SIG-M5 treated with dmso at 0.1 percent for 504 hours (cell line): ENCODE data around the gene TBC1D21.

ENCODE experiments used
- DNase-seq: peaks from one replicate; lab custom pipeline; 2025; ENCODE audit not compliant: unreplicated experiment; lab: John Stamatoyannopoulos, UW

Gene TBC1D21

DNA sequence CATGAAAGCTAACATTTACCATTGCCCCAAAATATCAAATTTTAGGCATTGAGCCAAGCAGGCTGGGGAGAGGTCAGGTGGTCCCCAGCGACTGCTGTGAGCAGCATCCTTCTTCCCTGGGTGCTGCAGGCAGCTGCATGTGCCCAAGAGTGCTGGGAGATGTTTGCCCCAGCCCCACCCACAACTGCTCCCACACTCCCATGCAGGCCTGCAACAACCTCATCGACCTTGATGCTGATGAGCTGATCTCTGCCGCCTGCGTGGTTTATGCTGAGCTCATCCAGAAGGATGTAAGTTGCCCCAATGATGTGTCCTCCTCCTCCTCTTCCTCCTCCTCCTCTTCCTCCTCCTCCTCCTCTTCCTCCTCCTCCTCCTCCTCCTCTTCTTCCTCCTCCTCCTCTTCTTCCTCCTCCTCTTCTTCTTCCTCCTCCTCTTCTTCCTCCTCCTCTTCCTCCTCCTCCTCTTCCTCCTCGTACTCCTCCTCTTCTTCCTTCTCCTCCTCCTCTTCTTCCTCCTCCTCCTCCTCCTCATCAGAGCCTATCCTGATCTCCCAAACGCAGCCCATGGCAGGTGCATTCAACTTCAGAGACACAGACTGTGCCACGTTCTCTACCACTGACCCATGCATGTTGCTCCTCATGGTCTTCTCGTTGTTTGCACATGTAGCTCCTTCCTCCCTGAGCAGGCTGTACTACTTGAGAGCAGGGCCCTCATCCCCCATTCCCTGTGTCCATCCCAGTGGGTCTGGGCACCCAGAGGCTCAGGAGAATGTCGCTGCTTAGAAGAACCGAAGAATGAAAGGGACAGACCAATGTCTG, 15.1 kb downstream of the TBC1D21 start:
- DNase-seq, result no peak

DNA sequence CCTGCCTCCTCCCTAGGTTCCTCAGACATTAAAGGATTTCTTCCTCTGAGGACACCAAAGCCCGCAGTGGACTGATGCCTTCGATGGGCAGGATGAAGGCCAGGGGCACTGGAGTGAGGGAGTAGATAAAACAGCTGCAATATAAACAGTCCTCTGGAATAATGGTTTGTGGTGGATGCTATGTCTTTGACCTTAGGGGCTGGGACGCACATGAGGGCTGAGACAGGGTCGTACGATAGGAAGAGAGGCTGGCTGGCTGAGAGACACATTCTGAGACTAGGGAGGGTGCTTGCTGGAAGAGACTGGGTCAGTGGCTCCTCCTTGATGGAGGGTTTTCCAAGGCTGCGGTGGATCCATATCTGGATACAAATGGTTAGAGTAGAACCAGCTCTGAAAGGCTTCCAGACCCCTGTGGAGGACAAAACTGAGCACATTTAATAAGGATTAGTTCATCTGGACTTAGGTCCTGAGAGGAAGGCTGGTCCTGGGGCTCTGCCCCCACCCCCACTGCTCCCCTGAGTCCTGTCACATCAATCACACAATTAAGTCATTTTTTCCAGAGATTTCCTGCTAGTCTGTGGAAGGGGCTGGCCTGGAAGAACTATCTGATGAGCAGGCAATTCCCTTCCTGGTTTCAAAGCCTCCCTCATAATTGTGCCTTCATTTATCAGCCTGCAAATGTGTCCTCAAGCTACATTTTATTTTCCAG, 15.8 kb downstream of the TBC1D21 start:
- no peak for DNase-seq

DNA sequence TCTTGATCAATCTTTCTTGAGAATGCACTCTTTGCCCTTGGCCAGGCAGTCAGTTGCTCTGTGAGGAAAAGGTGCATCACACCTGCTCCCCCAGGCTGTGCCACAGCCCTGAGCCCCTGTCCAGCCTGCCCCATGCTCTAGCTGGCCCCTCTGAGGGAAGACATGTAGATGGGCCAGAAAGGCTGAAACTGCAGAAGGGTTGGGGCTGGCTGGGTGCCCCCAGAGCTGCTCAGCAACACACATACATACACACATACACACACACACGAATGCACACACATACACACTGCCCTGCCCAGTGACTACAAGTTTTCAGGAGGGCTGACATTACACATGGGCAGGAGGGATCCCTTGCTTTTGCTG, 16.4 kb downstream of the TBC1D21 start:
- no peak for DNase-seq

DNA sequence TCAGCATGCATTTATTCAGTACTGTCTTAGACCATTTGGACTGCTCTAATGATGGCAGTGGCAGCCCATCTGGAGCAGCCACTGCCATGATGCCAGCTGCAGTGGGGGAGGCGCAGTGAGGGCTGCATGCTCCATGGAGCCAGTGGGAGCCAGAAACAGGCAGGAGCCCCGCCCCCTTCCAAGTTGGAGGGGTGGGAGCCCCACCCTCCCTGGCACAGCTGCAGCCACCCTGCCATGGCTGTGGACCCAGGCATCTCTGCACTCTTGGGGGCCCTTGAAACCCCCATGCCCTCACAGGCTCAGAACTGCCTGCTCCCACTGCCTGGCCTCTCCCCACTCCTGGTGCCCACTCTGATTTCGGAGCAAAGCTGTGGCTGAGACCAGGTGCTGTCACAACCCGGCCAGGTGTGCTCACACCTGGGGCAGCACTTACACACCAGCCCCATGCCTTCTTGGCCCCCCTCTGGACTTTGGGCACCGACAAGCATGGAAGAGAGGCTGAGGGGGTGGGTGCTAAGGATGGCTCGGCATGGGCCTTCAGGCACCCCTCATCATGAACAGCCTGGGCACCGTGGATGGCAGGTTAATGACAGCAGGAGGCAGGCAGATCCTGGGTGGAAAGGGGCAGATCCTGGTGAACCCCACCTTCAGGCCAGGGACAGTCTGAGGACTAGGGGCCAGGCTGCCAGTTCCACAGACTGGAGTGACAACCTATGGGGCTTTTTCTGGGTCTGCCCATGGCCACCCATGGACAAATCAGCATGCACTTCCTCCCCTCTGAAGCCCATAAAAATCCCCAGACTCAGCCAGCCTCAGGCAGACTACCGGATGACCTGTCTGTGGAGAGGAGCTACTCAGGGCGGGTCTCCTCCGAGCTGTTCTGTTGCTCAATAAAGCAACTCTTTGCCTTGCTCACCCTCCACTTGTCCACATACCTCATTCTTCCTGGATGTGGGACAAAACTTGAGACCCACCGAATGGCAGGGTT, 18.3 kb downstream of the TBC1D21 start:
- no peak for DNase-seq

DNA sequence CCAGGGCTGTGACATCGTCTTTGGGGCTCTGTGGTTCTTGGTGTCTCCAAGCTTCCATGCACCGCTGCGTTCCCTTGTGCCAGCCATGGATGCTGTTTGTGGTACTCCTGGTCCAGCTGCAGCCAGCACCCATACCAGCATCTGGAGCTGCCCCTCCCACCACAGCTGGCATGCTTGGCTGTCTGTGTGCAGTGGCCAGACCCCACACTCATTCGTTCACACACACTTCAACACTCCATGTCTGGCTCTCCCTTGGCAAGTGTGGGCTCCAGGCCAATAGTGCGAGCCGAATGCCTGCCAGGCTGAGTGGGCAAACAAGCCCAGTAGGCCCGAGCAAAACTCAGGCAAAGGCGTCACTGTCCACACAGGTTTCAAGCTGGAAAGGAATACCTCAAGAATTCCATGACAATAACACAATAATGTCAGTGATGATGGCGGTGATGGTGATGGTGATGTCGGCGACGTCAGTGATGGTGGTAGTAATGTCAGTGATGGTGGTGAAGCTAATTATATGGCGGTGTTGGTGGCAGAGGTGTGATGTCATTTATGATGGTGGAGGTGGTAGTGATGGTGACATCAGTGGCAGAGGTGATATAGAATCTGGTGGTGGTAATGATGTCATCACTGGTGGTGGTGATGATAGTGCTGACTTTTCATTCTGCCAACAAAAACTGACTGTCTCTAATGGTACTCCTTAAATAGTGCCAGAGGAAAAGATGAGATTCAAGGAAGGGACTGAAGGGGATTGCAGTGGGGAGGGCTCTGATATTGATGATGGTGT, 19.3 kb downstream of the TBC1D21 start:
- no peak for DNase-seq

DNA sequence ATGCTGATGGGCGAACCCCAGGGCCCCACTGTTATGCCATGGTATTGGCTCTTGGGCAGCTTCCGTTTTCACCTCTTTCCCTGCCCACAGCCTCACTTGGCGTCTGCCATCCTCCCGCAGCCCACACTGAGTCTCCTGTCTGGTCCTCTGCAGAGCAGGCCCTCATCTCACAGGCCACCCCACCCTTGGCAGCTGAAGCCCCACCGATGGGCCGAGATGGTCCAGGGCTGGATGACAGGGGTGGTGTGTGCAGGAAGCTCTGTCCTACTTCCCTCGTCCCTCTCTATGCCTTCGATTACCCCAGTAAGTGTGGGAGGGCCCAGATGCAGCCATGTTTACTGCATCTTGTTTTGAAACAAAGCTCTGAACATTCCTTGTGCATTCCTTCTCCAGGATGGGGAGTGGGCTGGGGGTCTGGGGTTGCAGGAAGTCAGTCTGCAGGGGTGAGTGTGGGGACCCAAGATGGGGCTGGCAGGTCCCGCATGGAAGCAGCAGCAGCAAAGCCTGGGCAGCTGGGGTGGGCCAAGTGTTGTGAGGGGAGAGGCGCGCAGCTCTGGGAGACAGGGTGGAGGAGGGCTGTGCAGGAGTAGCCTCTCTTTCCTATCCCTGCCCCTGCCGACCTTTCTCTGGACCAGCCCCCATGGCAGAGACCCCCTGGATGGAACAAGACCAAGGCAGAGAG, 20.9 kb downstream of the TBC1D21 start:
- no peak for DNase-seq

DNA sequence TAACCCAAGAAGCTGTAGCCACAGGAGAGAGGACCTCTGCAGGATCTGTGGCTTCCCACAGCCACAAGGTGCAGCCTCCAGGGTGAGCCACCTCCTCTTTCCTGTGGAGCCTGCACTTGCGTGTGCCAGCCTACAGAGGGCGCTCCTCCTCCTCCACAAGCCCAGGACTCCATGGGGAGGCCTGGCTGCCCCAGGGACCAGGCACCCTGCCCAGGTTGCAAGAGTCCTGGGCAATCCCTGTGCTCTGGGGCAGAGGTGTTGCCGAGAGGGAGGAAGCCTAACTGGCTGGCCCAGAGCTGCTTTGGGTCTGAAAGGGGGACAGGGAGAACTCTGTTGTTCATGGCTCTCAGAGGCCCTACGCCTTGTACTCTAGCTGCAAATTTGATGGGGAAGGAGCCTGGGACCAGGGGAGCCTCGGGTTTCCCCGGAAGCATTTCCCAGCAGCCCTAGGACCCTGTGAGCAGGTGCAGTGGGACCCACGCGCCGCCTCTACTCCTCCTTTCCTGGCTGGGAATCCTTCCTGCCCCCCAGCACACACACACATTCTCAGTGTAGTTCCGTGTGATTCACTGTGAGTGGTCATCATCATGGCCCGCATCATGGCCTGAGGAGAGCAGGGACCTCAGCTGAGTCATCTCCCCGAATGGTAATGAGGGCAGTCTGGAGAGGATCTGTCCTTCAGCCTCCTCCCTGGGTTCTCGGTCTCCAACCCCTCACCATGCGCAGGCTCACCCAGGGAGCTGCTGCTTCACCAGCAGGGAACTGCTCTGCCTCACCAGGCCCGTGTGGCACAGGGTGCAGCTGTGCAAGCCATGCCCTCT, 24.3 kb downstream of the TBC1D21 start:
- peak; percentile 42 for DNase-seq

DNA sequence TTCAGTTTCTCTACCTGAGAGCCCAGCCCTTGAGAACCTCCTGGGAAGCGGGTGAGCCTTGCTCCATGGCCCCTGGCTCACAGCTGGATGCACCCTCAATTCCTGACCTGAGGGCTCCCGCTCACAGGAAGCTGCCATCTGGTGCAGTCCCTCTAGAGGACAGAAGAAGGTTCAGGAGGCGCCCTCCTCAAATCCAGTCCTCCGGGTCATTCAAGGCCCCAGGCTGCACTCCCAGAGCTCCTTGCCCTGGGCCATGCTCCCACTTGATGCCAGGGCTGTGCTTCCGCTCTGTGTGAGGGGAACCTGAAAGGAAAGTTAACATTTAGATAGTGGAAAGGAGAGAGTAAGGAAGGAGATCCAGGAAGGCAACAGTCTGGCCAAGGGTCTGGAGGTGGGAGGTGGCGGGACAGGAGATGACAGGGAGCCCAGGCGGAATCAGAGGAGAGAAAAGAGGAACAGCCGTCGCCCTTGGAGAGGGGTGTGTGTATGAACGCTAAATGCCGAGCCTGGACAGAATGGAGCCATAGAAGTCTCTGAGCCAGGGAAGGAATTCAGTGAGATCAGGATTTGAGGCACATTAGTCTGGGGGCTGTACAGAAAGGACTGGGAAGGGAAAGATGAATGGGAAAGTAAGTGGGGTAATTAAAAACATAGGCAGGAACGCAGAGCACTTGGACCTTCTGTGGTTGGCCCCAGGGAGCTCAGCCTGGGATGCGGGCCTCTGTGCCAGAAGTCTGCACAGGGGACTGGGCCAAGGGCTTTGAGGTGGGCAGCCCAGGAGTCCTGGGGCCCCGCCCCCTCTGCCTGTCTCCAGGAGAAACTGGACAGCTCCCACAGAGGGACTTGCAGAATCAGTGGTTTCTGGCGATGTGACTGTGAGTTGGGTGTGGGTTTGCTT, 26.1 kb downstream of the TBC1D21 start:
- no peak for DNase-seq

DNA sequence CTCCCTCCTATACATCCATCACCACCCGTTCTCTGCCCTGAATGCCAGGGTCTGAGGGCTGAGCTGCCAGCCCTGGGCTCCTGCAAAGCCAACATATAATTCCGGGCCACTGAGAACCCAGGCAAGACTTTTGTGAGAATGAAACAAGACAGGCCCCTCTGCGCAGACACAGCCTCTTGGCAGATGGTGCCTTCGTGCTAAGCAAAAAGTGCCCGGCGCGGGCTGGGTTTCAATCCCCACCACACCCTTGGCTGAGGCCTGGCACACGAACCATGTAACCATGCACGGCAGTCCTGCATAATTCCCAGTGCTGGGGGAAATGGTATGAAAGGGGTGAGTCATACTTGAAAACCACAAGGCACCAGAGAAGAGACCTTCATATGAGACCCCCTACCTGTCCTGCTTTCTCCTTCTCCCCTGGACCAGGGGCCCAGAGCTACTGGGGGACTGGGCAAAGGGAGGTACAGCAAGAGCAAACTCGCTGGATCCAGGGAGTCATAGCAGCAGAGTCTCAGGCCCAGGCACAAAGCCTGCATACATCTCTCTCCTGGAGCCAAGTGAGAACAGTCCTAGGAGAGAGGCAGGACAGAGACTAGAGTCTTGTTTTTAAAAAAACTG, 26.8 kb downstream of the TBC1D21 start:
- DNase-seq, result no peak

DNA sequence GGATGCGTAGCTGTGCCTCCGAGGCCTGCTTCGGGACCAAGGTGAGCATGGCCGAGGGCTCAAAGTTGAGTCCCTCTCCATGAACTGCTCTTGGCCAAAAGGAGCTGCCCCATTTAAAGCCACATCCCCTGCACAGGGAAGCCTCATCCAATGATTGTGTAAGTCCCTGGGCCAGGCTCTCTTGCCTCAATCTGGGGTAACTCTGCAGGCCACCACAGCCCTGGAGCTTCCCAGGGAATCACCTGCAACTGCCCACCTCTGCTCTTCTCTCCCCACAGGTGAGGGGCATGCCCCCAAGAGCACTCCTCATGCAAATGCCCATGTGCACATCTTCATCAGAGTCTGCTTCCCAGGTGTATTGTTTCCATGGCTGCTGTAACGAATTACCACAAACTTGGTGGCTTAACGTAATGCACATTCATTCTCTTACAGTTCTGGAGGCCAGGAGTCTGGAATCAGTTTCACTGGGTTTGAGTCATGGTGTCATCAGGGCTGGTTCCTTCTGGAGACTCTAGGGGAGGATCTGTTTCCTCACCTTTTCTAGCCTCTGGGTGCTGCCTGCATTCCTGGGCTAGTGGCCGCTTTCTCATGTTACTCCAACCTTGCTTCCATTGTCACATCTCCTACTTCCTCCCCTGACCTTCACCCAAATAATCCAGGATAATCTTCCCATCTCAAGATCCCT, 27.9 kb downstream of the TBC1D21 start:
- DNase-seq, result no peak

DNA sequence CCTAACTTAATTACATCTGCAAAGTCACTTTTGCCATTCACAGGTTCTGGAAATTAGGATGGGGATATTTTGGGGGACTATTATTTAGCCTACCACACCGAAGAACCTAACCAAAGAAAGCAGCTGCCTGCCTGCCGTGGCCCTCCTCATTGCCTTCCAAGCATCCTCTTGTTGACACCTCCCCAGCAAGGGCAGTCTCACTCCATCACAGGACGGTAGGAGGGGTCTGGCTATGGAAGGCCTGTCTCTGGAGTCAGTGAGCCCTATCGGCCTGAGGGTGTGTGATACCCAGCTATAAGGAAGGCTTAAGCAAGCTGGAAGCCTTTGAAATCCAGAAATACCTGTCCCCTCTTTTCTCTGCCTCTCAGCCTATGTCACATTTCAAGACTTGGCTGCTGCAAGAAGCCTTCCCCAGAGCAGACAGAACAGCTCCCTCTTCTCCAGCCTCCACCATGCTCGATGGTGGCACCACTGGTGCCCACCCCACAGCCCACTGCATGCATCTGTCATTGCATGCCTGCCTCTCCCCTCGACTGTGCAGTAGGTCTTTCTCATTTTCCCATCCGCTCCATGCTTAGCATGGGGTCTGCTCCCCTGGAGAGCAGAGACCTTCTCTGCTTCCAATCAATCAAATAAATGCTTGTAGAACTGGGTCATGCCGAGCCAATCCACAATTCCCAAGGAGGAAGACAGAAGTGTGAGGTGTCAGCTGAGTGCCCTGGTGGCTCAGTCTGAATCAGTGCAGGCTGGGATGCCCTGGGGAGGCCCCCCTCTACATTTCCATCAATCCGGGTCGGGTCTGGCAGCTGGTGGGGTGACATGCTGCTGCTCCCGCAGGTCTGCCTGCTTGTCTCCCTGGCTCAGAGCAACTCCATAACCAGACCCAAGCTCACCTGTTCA, 29.0 kb downstream of the TBC1D21 start:
- no peak for DNase-seq

DNA sequence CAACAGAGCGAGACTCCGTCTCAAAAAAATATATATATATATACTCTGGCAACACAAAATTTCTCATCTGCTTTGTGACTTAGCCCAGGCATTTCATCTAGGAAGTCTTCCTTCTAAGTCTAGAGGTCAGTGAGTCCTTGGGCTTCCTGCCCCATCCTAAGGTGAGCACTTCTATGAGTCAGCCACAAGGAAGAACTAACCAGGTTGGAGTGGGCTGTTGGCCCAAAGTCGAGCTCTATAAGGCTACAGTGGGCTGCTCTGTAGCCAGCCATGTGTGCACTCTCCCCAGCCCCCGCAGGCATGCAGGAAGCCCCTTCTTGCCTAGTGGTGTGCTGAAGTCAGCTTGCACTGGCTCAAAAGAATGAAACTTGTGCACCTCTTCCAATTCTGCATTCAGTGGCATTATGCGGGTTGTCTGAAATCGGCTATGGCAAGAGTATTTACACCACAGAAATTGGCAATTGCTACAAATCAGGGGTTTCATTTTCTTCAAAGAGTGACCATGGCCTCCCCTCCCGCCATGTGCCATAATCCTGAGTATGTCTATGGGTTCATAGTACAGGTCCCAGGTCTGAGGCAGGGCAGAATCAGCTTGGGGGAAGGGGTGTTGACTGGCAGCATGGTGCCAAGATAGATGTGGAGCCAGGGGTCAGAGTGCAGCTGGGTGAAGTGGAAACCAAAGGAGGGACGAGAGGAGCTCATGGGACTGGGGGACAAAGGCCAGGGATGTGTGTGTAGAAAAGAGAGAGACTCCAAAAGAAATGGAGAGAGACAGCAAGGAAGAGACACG, 30.9 kb downstream of the TBC1D21 start:
- DNase-seq, result no peak

DNA sequence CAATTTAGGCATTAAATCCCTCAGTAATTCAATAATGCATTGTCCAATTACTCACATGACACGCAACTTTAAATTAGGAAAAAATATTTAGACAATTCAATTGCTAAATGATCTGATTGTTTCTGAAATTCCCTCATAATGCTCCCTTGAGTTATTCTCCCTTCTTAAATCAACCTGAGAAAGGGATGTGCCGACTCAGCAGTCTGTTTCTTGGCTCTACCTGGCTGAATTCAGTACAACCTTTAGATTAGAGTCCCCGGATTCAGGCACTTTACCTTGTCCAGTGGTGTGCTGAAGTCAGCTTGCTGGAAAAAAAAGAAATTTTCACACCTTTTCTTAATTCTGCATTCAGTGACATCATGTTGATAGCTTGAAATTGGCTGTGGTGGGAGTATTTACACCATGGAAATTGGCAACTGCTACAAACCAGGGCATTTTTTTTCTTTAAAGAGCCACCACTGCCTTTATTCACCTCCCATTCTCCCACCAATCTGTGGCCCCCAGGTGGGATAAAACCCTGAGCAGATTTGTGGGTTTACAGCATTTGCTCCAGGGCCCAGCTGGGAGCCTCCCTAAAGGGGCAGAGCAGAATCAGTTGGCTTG, 32.0 kb downstream of the TBC1D21 start:
- DNase-seq, result no peak

DNA sequence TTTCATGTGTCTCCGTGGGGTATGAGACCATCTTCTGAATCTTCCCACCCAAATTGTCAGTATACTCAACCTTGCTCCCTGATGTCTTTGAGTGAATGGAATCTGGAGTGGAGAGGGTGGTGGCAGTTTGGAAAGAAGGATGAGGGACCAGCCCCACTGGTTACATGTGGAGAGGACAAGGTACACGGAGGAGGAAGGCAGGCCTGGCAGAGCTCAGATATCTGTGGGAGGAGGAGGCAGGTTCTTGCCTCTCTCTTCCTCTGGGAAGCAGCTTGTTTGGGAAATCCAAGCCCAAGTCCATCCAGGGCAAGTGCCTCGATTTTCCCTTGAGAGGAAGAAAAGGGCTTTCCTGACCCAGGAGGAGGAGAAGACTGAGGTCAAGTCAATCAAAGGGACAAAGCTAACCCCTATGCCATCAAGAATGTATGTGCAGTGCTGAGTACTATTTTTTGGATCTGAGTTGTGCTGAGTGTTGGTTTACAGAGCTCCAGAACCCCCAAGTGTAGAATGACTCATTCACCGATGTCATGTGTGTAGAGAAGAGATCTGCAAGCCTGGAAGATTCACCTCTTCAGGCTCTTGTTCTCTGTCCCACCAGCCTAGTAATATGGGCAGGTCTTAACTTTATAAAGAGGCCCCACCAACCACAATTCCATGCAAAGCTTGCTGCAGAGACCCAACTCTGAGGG, 33.1 kb downstream of the TBC1D21 start:
- no peak for DNase-seq
